ENCODE results near the gene CYP4F8. TPM values are rescaled to one million over a fixed set of nuclear protein-coding genes. Genes with fewer than 3 reads are reported as not detected.

The CYP4F8 gene
- total and polyA plus RNA-seq, 9 of the 15 experiments (the other 6 are each of a cell fraction or from before 2014, with no cell fraction given), result not detected

DNA sequence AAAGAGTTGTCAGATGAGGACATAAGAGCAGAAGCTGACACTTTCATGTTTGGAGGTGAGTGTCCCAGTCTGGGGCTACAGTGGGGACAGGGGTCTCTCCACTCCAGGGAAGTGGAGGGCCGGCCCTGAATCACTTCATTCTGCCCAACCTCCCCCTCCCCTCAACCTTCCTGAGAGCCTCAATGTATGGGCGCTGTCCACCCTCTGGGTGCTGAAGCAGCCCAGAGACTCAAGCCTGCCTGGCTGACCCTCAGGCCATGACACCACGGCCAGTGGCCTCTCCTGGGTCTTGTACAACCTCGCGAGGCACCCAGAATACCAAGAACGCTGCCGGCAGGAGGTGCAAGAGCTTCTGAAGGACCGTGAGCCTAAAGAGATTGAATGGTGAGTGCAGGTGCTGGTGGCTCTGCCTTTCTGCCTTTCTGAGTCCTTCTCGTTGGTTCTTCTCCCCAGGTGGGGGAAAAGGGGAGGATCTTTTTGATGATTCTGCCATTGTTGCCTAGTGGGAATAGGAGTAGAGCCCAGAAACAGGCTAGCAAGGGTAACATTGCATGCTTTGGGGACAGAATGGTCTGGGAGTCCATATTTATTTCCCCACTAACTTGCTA is 8.8 kb downstream of the CYP4F8 start:
- Histone ChIP-seq H3K4me2 (ENCODE audit: insufficient read depth, low read length) (no peak overlapping the region), H3K9ac (ENCODE audit: insufficient read depth in 1 of 2, low read depth in 2 of 2, low read length in 2 of 2) (no peak overlapping the region), H3K27ac (ENCODE audit: extremely low read depth, low read depth, low read length) (no peak overlapping the region), H3K4me1 (replicated peaks in 1 of 2; ENCODE audit: control insufficient read depth in 2 of 2, insufficient read depth in 2 of 2, low read length in 2 of 2) (no peaks in the 10 kb centered on the region), H3K4me3 (no peak overlapping the region), H3K9me1 (ENCODE audit: control insufficient read depth, insufficient read depth, low read length) (no peaks in the 10 kb centered on the region), H2AFZ (ENCODE audit: low read depth, low read length) (no peak overlapping the region), H4K20me1 (replicated peaks; ENCODE audit: control insufficient read depth, insufficient read depth, low read length) (no peaks in the 10 kb centered on the region; the same call in 1 of the 2 replicates), H3K79me2 (ENCODE audit: control insufficient read depth, insufficient read depth, low read length) (no peaks in the 10 kb centered on the region), H3K36me3 (ENCODE audit: control insufficient read depth, insufficient read depth, low read length) (no peaks in the 10 kb centered on the region), H3K9me3 (replicated peaks; ENCODE audit: control insufficient read depth, insufficient read depth, low read depth, low read length) (no peaks in the 10 kb centered on the region), H3K27me3 (ENCODE audit: control insufficient read depth in 2 of 2, insufficient read depth in 2 of 2, low read length in 2 of 2) (no peaks in the 10 kb centered on the region; a peak in 1 of 5 replicates)
- ATAC-seq (peak; percentile 78), FAIRE-seq (no peak), DNase-seq (ENCODE audit: extremely low read depth in 1 of 4, low spot score in 3 of 4) (peak; percentile 31 to 59 (median 48))
- in situ Hi-C loops (cut with MboI) (loop anchor here (25.0 kb wide), 1 partner anchor 763 kb away; no protein-coding TSS in a partner anchor), intact Hi-C loops (cut with micrococcal nuclease) (loop anchor here (10.0 kb wide), 1 partner anchor 421 kb away; no protein-coding TSS in a partner anchor)
- WGBS (ENCODE audit: insufficient coverage, low coverage, missing lambda C conversion rate), result 1% methylated on average over 8 of the region's 9 CpGs
- no TSS peak for BruUV-seq (replicated peaks)
- POLR2A ChIA-PET, result no interaction called here
- CTCF ChIA-PET (ENCODE audit: low intra/inter-chr PET ratio), result no interaction called here
- TF ChIP-seq LARP7 (IDR thresholded peaks at IDR 0.05) (no peak), C11orf30 (IDR thresholded peaks at IDR 0.05; ENCODE audit: low read depth) (no peak), FIP1L1 (IDR thresholded peaks at IDR 0.05; ENCODE audit: low read depth, low read length, poor library complexity, severe bottlenecking) (no peak), ZNF79 (CRISPR knock-in tag; IDR thresholded peaks at IDR 0.05; ENCODE audit: low read depth) (no peak), ZNF24 (IDR thresholded peaks at IDR 0.05) (no peak), RBM34 (IDR thresholded peaks at IDR 0.05; ENCODE audit: borderline replicate concordance, insufficient read depth, low read length) (no peak), MIER1 (IDR thresholded peaks at IDR 0.05; ENCODE audit: low read depth) (peak; percentile 94), THRAP3 (IDR thresholded peaks at IDR 0.05; ENCODE audit: borderline replicate concordance) (no peak), ZNF311 (CRISPR knock-in tag; IDR thresholded peaks at IDR 0.05) (0 out of 2 replicates have a peak, but pooled peaks have one; percentile 31), CXXC5 (CRISPR knock-in tag; IDR thresholded peaks at IDR 0.05) (0 out of 2 replicates have a peak, but pooled peaks have one; percentile 10), STAT5A (IDR thresholded peaks at IDR 0.05; ENCODE audit: borderline replicate concordance, low read length) (no peak), NR3C1 (CRISPR knock-in tag; IDR thresholded peaks at IDR 0.05) (0 out of 2 replicates have a peak, but pooled peaks have one; percentile 27), PRMT5 (CRISPR knock-in tag; IDR thresholded peaks at IDR 0.05) (peak; percentile 89), ZNF197 (CRISPR knock-in tag; IDR thresholded peaks at IDR 0.05; ENCODE audit: low read depth) (0 out of 2 replicates have a peak, but pooled peaks have one; percentile 32)
- TF ChIP-seq, protein P1, sequence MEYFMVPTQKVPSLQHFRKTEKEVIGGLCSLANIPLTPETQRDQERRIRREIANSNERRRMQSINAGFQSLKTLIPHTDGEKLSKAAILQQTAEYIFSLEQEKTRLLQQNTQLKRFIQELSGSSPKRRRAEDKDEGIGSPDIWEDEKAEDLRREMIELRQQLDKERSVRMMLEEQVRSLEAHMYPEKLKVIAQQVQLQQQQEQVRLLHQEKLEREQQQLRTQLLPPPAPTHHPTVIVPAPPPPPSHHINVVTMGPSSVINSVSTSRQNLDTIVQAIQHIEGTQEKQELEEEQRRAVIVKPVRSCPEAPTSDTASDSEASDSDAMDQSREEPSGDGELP (CRISPR knock-in tag; IDR thresholded peaks at IDR 0.05; ENCODE audit: borderline replicate concordance), result peak; percentile 40; the same call in 1 of the 2 replicates
- TF ChIP-seq, protein P2, sequence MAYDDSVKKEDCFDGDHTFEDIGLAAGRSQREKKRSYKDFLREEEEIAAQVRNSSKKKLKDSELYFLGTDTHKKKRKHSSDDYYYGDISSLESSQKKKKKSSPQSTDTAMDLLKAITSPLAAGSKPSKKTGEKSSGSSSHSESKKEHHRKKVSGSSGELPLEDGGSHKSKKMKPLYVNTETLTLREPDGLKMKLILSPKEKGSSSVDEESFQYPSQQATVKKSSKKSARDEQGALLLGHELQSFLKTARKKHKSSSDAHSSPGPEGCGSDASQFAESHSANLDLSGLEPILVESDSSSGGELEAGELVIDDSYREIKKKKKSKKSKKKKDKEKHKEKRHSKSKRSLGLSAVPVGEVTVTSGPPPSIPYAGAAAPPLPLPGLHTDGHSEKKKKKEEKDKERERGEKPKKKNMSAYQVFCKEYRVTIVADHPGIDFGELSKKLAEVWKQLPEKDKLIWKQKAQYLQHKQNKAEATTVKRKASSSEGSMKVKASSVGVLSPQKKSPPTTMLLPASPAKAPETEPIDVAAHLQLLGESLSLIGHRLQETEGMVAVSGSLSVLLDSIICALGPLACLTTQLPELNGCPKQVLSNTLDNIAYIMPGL (CRISPR knock-in tag; IDR thresholded peaks at IDR 0.05), result peak; percentile 33; the same call in 1 of the 2 replicates
- TF ChIP-seq, protein P3, sequence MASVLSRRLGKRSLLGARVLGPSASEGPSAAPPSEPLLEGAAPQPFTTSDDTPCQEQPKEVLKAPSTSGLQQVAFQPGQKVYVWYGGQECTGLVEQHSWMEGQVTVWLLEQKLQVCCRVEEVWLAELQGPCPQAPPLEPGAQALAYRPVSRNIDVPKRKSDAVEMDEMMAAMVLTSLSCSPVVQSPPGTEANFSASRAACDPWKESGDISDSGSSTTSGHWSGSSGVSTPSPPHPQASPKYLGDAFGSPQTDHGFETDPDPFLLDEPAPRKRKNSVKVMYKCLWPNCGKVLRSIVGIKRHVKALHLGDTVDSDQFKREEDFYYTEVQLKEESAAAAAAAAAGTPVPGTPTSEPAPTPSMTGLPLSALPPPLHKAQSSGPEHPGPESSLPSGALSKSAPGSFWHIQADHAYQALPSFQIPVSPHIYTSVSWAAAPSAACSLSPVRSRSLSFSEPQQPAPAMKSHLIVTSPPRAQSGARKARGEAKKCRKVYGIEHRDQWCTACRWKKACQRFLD (CRISPR knock-in tag; IDR thresholded peaks at IDR 0.05), result 0 out of 2 replicates have a peak, but pooled peaks have one; percentile 34
- TF ChIP-seq, protein P4, sequence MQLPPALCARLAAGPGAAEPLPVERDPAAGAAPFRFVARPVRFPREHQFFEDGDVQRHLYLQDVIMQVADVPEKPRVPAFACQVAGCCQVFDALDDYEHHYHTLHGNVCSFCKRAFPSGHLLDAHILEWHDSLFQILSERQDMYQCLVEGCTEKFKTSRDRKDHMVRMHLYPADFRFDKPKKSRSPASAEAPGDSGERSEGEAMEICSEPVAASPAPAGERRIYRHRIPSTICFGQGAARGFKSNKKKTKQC (CRISPR knock-in tag; IDR thresholded peaks at IDR 0.05), result peak; percentile 61; the same call in 1 of the 2 replicates
